ENCODE data around the gene ATRIP.

DNA sequence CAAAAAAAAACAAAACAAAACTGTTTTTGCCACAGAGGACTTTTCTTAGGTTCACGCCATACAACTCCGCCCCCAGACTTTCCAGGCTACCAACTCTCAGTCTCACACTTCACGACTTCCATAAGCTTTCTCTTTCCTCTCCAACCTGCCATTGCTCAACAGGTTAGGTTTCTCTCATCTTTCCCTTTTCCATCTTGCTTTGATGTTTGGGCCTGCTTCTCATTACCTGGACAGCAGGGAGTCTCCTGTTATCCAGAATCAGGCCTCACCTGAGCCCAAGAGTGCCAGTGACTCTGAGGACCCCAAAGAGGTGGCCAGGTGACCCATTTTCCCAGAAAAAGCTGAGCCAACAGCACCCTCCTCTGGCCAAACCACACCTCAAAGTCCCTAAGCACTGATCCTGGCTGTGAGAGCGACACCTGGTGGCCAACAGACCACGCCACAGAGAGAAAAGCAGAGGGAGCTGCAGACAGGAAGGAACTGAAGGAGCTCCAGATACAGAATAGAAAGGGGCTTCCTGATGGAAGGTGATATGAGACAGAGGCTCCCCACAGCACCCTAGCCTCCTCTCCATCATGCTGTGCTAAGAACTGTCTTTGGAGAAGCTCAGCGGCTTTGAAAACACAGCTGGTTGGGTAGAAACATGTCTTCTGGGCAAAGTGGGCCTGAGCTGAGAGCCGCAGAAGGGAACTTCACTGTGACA lies 10.6 kb upstream of the ATRIP start:
- TF ChIP-seq, protein P1, sequence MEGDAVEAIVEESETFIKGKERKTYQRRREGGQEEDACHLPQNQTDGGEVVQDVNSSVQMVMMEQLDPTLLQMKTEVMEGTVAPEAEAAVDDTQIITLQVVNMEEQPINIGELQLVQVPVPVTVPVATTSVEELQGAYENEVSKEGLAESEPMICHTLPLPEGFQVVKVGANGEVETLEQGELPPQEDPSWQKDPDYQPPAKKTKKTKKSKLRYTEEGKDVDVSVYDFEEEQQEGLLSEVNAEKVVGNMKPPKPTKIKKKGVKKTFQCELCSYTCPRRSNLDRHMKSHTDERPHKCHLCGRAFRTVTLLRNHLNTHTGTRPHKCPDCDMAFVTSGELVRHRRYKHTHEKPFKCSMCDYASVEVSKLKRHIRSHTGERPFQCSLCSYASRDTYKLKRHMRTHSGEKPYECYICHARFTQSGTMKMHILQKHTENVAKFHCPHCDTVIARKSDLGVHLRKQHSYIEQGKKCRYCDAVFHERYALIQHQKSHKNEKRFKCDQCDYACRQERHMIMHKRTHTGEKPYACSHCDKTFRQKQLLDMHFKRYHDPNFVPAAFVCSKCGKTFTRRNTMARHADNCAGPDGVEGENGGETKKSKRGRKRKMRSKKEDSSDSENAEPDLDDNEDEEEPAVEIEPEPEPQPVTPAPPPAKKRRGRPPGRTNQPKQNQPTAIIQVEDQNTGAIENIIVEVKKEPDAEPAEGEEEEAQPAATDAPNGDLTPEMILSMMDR (IDR thresholded peaks at IDR 0.05) = peak; percentile 100
- no peak; the same call in 1 of the 2 replicates for TF ChIP-seq POLR2AphosphoS5 (IDR thresholded peaks at IDR 0.05; ENCODE audit: low read depth, low read length)
